OCI-LY7 (cell line): Measurements from ENCODE around the gene TBL1XR1. TPM values are rescaled to one million over a fixed set of nuclear protein-coding genes. Genes with fewer than 3 reads are reported as not detected.

ENCODE experiments used
- BruUV-seq: library from RNA; stranded (reverse); fragments of 400-500 nt; replicated peaks from 2 replicates; lab custom pipeline; 2021; lab: Mats Ljungman, UMichigan
- CTCF ChIA-PET: fragments of 300-600 bp; sonication (Branson Sonifier 250); formaldehyde crosslinking; loops from one replicate; lab custom pipeline; 2022; ENCODE audit warnings: antibody characterized with exemption; ENCODE audit not compliant: unreplicated experiment; lab: Charles Lee
- POLR2A ChIA-PET: fragments of 300-600 bp; sonication (Branson Sonifier 250); formaldehyde crosslinking; loops from one replicate; lab custom pipeline; 2022; ENCODE audit warnings: antibody characterized with exemption; lab: Charles Lee
- DNase-seq: peaks from one replicate; pipeline ENCODE4 v3.0.0-alpha.2; 2015; ENCODE audit warnings: low spot score
- H2AFZ ChIP-seq: fragments of 200-600 bp; sonication (generic), shearing (Covaris generic); 2 replicates; pipeline ENCODE4 v1.6.1; 2014; ENCODE audit warnings: mild to moderate bottlenecking, antibody characterized with exemption, low read length, moderate library complexity
- H3K27ac ChIP-seq: fragments of 200-600 bp; sonication (generic); 2 replicates; pipeline ENCODE4 v1.5.1; 2014; ENCODE audit warnings: mixed run types, low read depth, mild to moderate bottlenecking, moderate library complexity, low read length, inconsistent platforms; ENCODE audit not compliant: poor library complexity, severe bottlenecking
- H3K36me3 ChIP-seq: fragments of 200-600 bp; sonication (generic); 2 replicates; pipeline ENCODE4 v1.6.1; 2014; ENCODE audit warnings: mild to moderate bottlenecking, antibody characterized with exemption, low read length, moderate library complexity, mixed read lengths; ENCODE audit not compliant: insufficient read depth
- H3K4me1 ChIP-seq: fragments of 200-600 bp; sonication (generic); 2 replicates; pipeline ENCODE4 v1.5.1; 2014; ENCODE audit warnings: mild to moderate bottlenecking, low read length; ENCODE audit not compliant: insufficient read depth, poor library complexity, severe bottlenecking
- H3K4me2 ChIP-seq: fragments of 200-600 bp; sonication (generic); 2 replicates; pipeline ENCODE4 v1.6.1; 2014; ENCODE audit warnings: mild to moderate bottlenecking, low read length
- H3K4me3 ChIP-seq: fragments of 200-600 bp; sonication (generic); 2 replicates; pipeline ENCODE4 v1.5.1; 2014; ENCODE audit warnings: mild to moderate bottlenecking, low read depth, low read length; ENCODE audit not compliant: poor library complexity, severe bottlenecking
- H3K79me2 ChIP-seq: fragments of 200-600 bp; sonication (generic); 2 replicates; pipeline ENCODE4 v1.6.1; 2016; ENCODE audit warnings: low read depth, mild to moderate bottlenecking, low read length, moderate library complexity, mixed read lengths; ENCODE audit not compliant: insufficient read depth
- H3K9me2 ChIP-seq: fragments of 200-600 bp; sonication (generic); 2 replicates; pipeline ENCODE4 v1.6.1; 2016; ENCODE audit warnings: mild to moderate bottlenecking, low read length, mixed read lengths; ENCODE audit not compliant: insufficient read depth
- H3K9me3 ChIP-seq: fragments of 200-600 bp; sonication (generic); 2 replicates; pipeline ENCODE4 v1.6.1; 2014; ENCODE audit warnings: mild to moderate bottlenecking, mixed run types, low read length, mixed read lengths
- H4K20me1 ChIP-seq: fragments of 200-600 bp; sonication (generic); 2 replicates; pipeline ENCODE4 v1.6.1; 2014; ENCODE audit warnings: mild to moderate bottlenecking, antibody characterized with exemption, low read length, moderate library complexity, mixed read lengths; ENCODE audit not compliant: insufficient read depth
- CTCF ChIP-seq: fragments of 200-600 bp; sonication (generic); conservative IDR thresholded peaks from 2 replicates; pipeline ENCODE4 v1.5.1; 2014; ENCODE audit warnings: mild to moderate bottlenecking, antibody characterized with exemption, low read length, moderate library complexity, mixed read lengths
- EZH2phosphoT487 ChIP-seq: fragments of 200-600 bp; sonication (generic); IDR thresholded peaks from 2 replicates; pipeline ENCODE4 v1.6.1; 2018; ENCODE audit warnings: low read depth, borderline replicate concordance, mild to moderate bottlenecking, mixed run types, antibody characterized with exemption, low read length, moderate library complexity, mixed read lengths
- intact Hi-C: fragments of 100-400 bp; cut with micrococcal nuclease; formaldehyde crosslinking; loops from one replicate; pipeline ENCODE4 v1.10.0; 2022; ENCODE audit not compliant: unreplicated experiment
- total RNA-seq, 2 experiments: library from RNA; depleted of rRNA in 1 of 2; stranded (reverse); fragments of >200 nt in 1 of 2; shearing (Covaris generic) in 1 of 2; gene quantifications; 2 replicates each; pipeline ENCODE4 v1.2.3, GENCODE V29; 2014 to 2022

TBL1XR1 gene
- total RNA-seq, 2 experiments from 2014 or later = 103 to 158 TPM

- no TSS peak for BruUV-seq
- H3K4me2 ChIP-seq = peak overlapping the region; percentile 70
- intact Hi-C loops = no loop called here
- TF ChIP-seq CTCF (no peak), EZH2phosphoT487 (no peak)
- no peaks in the 10 kb centered on the region; the same call in 1 of the 2 replicates for H3K9me3 ChIP-seq
- peaks cover 98% of the 10 kb centered on the region for H3K79me2 ChIP-seq
- CTCF ChIA-PET = no interaction called here
- POLR2A ChIA-PET = interaction anchor here (0.5 to 3.2 kb wide), 25 partner anchors 8 to 548 kb away, joined by 3 to 19 read pairs (median 4); no protein-coding TSS in a partner anchor
- peak overlapping the region; percentile 80 for H3K27ac ChIP-seq
- no peaks in the 10 kb centered on the region for H3K9me2 ChIP-seq
- H3K4me3 ChIP-seq = no peak overlapping the region
- H3K36me3 ChIP-seq = peaks cover 45% of the 10 kb centered on the region
- no peak overlapping the region for H2AFZ ChIP-seq
- no peaks in the 10 kb centered on the region; the same call in 1 of the 2 replicates for H4K20me1 ChIP-seq
- peaks cover 85% of the 10 kb centered on the region for H3K4me1 ChIP-seq
- DNase-seq = no peak
Measured at GRCh38 chr3:177058648-177059047, 138.6 kb downstream of the TBL1XR1 start.

GRCh38 chr3:177057768-177058167 lies 139.5 kb downstream of the TBL1XR1 start:
- ChIA-PET POLR2A (interaction anchor here (0.6 to 3.2 kb wide), 22 partner anchors 9 to 303 kb away, joined by 3 to 19 read pairs (median 4); no protein-coding TSS in a partner anchor), CTCF (interaction anchor here (0.5 kb wide), 1 partner anchor 198 kb away, joined by 3 read pairs; no protein-coding TSS in a partner anchor)
- intact Hi-C loops = no loop called here
- no peaks in the 10 kb centered on the region; the same call in 1 of the 2 replicates for H4K20me1 ChIP-seq
- BruUV-seq = no TSS peak
- peak overlapping the region; percentile 59 for H3K4me2 ChIP-seq
- peaks cover 77% of the 10 kb centered on the region for H3K4me1 ChIP-seq
- DNase-seq = peak; percentile 58
- H3K27ac ChIP-seq = peak overlapping the region; percentile 47
- no peaks in the 10 kb centered on the region; the same call in 1 of the 2 replicates for H3K9me3 ChIP-seq
- H3K9me2 ChIP-seq = no peaks in the 10 kb centered on the region
- TF ChIP-seq EZH2phosphoT487 (no peak), CTCF (no peak)
- peaks cover 98% of the 10 kb centered on the region for H3K79me2 ChIP-seq
- peak overlapping the region; percentile 25 for H3K4me3 ChIP-seq
- no peak overlapping the region for H2AFZ ChIP-seq
- H3K36me3 ChIP-seq = peaks cover 45% of the 10 kb centered on the region

- Histone ChIP-seq H3K27ac (peak overlapping the region; percentile 9), H3K4me2 (peak overlapping the region; percentile 59; the same call in 1 of the 2 replicates), H3K36me3 (peaks cover 45% of the 10 kb centered on the region), H3K79me2 (peaks cover 98% of the 10 kb centered on the region), H3K4me3 (no peak overlapping the region), H2AFZ (no peak overlapping the region), H3K4me1 (peaks cover 73% of the 10 kb centered on the region), H3K9me3 (no peaks in the 10 kb centered on the region; the same call in 1 of the 2 replicates), H4K20me1 (no peaks in the 10 kb centered on the region; the same call in 1 of the 2 replicates), H3K9me2 (no peaks in the 10 kb centered on the region)
- no peak for DNase-seq
- TF ChIP-seq EZH2phosphoT487 (no peak), CTCF (no peak)
- intact Hi-C loops = no loop called here
- no TSS peak for BruUV-seq
- CTCF ChIA-PET = no interaction called here
- POLR2A ChIA-PET = interaction anchor here (0.6 to 3.2 kb wide), 10 partner anchors 21 to 304 kb away, joined by 3 to 15 read pairs (median 4); no protein-coding TSS in a partner anchor
Measured at GRCh38 chr3:177056927-177057326, 140.4 kb downstream of the TBL1XR1 start.
